IMR-90 (cell line): ENCODE data around the gene ROCK2. TPM values are rescaled to one million over a fixed set of nuclear protein-coding genes. Genes with fewer than 3 reads are reported as not detected.

Experiments used
- ATAC-seq: fragments of 200-7000 bp; cut with Tn5 transposase; 2 replicates; pipeline ENCODE4 v1.9.1; 2020; ENCODE audit warnings: low read depth, mild to moderate bottlenecking, moderate library complexity
- BruUV-seq: library from RNA; stranded (reverse); fragments of 400-500 nt; replicated peaks from 2 replicates; lab custom pipeline; 2021; lab: Mats Ljungman, UMichigan
- CTCF ChIA-PET: fragments of 300-600 bp; formaldehyde crosslinking; extraction: SDS; loops from one replicate; lab custom pipeline; 2021; ENCODE audit warnings: antibody characterized with exemption; lab: Yijun Ruan, JAX
- POLR2A ChIA-PET: fragments of 300-600 bp; sonication (Branson Sonifier 250); formaldehyde crosslinking; loops from one replicate; lab custom pipeline; 2022; ENCODE audit warnings: antibody characterized with exemption; ENCODE audit not compliant: unreplicated experiment; lab: Charles Lee
- DNase-seq: peaks from one replicate; pipeline ENCODE4 v3.0.0; 2013
- H2AFZ ChIP-seq: replicated peaks from 2 replicates; pipeline ENCODE3; 2013; ENCODE audit warnings: low read length, mild to moderate bottlenecking; ENCODE audit not compliant: poor library complexity
- H2AK5ac ChIP-seq: 2 replicates; pipeline ENCODE4 v1.6.1; 2013; ENCODE audit warnings: low read depth, low read length, inconsistent platforms
- H2AK9ac ChIP-seq: replicated peaks from 2 replicates; pipeline ENCODE3; 2013; ENCODE audit warnings: mild to moderate bottlenecking, low read depth, low read length, moderate library complexity; ENCODE audit not compliant: poor library complexity
- H2BK120ac ChIP-seq: 2 replicates; pipeline ENCODE4 v1.6.1; 2013; ENCODE audit warnings: low read depth, low read length, inconsistent platforms
- H2BK15ac ChIP-seq: 3 replicates; pipeline ENCODE4 v1.6.1; 2013; ENCODE audit warnings: low read depth, low read length, inconsistent platforms
- H2BK20ac ChIP-seq: 2 replicates; pipeline ENCODE4 v1.6.1; 2013; ENCODE audit warnings: low read depth, mild to moderate bottlenecking, inconsistent platforms, low read length, moderate library complexity
- H2BK5ac ChIP-seq: 2 replicates; pipeline ENCODE4 v1.6.1; 2013; ENCODE audit warnings: mild to moderate bottlenecking, low read depth, low read length, inconsistent platforms; ENCODE audit not compliant: poor library complexity, severe bottlenecking
- H3K14ac ChIP-seq: replicated peaks from 2 replicates; pipeline ENCODE4 v1.6.1; 2013; ENCODE audit warnings: low read depth, low read length, inconsistent platforms
- H3K18ac ChIP-seq: 2 replicates; pipeline ENCODE4 v1.6.1; 2013; ENCODE audit warnings: low read depth, low read length, control low read depth
- H3K23ac ChIP-seq: 2 replicates; pipeline ENCODE4 v1.6.1; 2013; ENCODE audit warnings: low read depth, low read length, inconsistent platforms
- H3K27ac ChIP-seq: 2 replicates; pipeline ENCODE4 v1.5.1; 2013; ENCODE audit warnings: mild to moderate bottlenecking, control low read depth, low read length; ENCODE audit not compliant: insufficient read depth
- H3K27me3 ChIP-seq: 2 replicates; pipeline ENCODE4 v1.6.1; 2013; ENCODE audit warnings: low read length; ENCODE audit not compliant: control insufficient read depth, insufficient read depth
- H3K36me3 ChIP-seq: 2 replicates; pipeline ENCODE4 v1.6.1; 2013; ENCODE audit warnings: low read length, mixed read lengths; ENCODE audit not compliant: control insufficient read depth, insufficient read depth
- H3K4ac ChIP-seq: 2 replicates; pipeline ENCODE4 v1.6.1; 2013; ENCODE audit warnings: low read depth, low read length, inconsistent platforms
- H3K4me1 ChIP-seq: 2 replicates; pipeline ENCODE4 v1.6.1; 2013; ENCODE audit warnings: low read length, mixed read lengths; ENCODE audit not compliant: control insufficient read depth, insufficient read depth
- H3K4me2 ChIP-seq: 2 replicates; pipeline ENCODE4 v1.6.1; 2013; ENCODE audit warnings: low read depth, mild to moderate bottlenecking, control low read depth, low read length, moderate library complexity
- H3K4me3 ChIP-seq: 2 replicates; pipeline ENCODE4 v1.5.1; 2013; ENCODE audit warnings: low read depth, mild to moderate bottlenecking, control low read depth, low read length, moderate library complexity; ENCODE audit not compliant: insufficient read depth
- H3K56ac ChIP-seq: 2 replicates; pipeline ENCODE4 v1.6.1; 2013; ENCODE audit warnings: low read length, inconsistent platforms; ENCODE audit not compliant: insufficient read depth; ENCODE audit errors: extremely low read depth
- H3K79me1 ChIP-seq, 2 experiments: 2 replicates each; pipeline ENCODE4 v1.6.1; 2013; ENCODE audit warnings: low read length in 2 of 2, inconsistent platforms in 1 of 2, low read depth in 1 of 2
- H3K9ac ChIP-seq: 2 replicates; pipeline ENCODE4 v1.6.1; 2013; ENCODE audit warnings: low read depth, low read length, control low read depth
- H3K9me1 ChIP-seq: 2 replicates; pipeline ENCODE4 v1.6.1; 2013; ENCODE audit warnings: low read length, inconsistent platforms; ENCODE audit not compliant: insufficient read depth
- H3K9me3 ChIP-seq: 2 replicates; pipeline ENCODE4 v1.6.1; 2013; ENCODE audit warnings: low read length; ENCODE audit not compliant: control insufficient read depth, insufficient read depth
- H4K20me1 ChIP-seq: 2 replicates; pipeline ENCODE4 v1.6.1; 2013; ENCODE audit warnings: low read length, inconsistent platforms; ENCODE audit not compliant: insufficient read depth
- H4K5ac ChIP-seq: 2 replicates; pipeline ENCODE4 v1.6.1; 2013; ENCODE audit warnings: mild to moderate bottlenecking, low read depth, low read length, control low read depth
- H4K8ac ChIP-seq, 2 experiments: 2 replicates each; pipeline ENCODE4 v1.6.1; 2013; ENCODE audit warnings: low read depth in 2 of 2, low read length in 2 of 2, control low read depth in 1 of 2, inconsistent platforms in 1 of 2
- H4K91ac ChIP-seq: 2 replicates; pipeline ENCODE4 v1.6.1; 2013; ENCODE audit warnings: low read depth, low read length, inconsistent platforms; ENCODE audit not compliant: insufficient read depth
- BHLHE40 ChIP-seq: fragments of 150-350 bp; IDR thresholded peaks from 2 replicates; pipeline ENCODE4 v1.6.1; 2016; ENCODE audit warnings: mild to moderate bottlenecking, low read depth, low read length
- CEBPB ChIP-seq: IDR thresholded peaks from 2 replicates; pipeline ENCODE4 v1.6.1; 2012; ENCODE audit warnings: low read depth, low read length, improper control_type of control experiment
- CHD1 ChIP-seq: IDR thresholded peaks from 2 replicates; pipeline ENCODE4 v1.6.1; 2012; ENCODE audit warnings: low read depth, low read length, improper control_type of control experiment
- CTCF ChIP-seq: conservative IDR thresholded peaks from 2 replicates; pipeline ENCODE4 v1.5.1; 2012; ENCODE audit warnings: mild to moderate bottlenecking, low read depth, low read length, improper control_type of control experiment
- FOS ChIP-seq: fragments of 150-350 bp; IDR thresholded peaks from 2 replicates; pipeline ENCODE4 v1.6.1; 2016; ENCODE audit warnings: low read depth, low read length
- MAFK ChIP-seq: IDR thresholded peaks from 2 replicates; pipeline ENCODE4 v1.6.1; 2012; ENCODE audit warnings: low read depth, low read length, improper control_type of control experiment
- MAZ ChIP-seq: IDR thresholded peaks from 2 replicates; pipeline ENCODE4 v1.6.1; 2012; ENCODE audit warnings: low read depth, mild to moderate bottlenecking, low read length, improper control_type of control experiment, moderate library complexity, borderline replicate concordance
- MXI1 ChIP-seq: IDR thresholded peaks from 2 replicates; pipeline ENCODE4 v1.6.1; 2012; ENCODE audit warnings: low read depth, mild to moderate bottlenecking, low read length, moderate library complexity, borderline replicate concordance
- NFE2L2 ChIP-seq: fragments of 150-350 bp; IDR thresholded peaks from 2 replicates; pipeline ENCODE4 v1.6.1; 2016; ENCODE audit warnings: low read depth, mild to moderate bottlenecking, low read length
- POLR2A ChIP-seq: IDR thresholded peaks from 2 replicates; pipeline ENCODE4 v1.6.1; 2012; ENCODE audit warnings: mild to moderate bottlenecking, low read depth, low read length
- RAD21 ChIP-seq: IDR thresholded peaks from 2 replicates; pipeline ENCODE4 v1.6.1; 2012; ENCODE audit warnings: low read length, improper control_type of control experiment
- RCOR1 ChIP-seq: IDR thresholded peaks from 2 replicates; pipeline ENCODE4 v1.6.1; 2012; ENCODE audit warnings: mild to moderate bottlenecking, low read length, improper control_type of control experiment; ENCODE audit not compliant: insufficient replicate concordance
- RFX5 ChIP-seq: IDR thresholded peaks from 2 replicates; pipeline ENCODE4 v1.8.0; 2012; ENCODE audit warnings: low read depth, mild to moderate bottlenecking, low read length, moderate library complexity
- SMC3 ChIP-seq: fragments of 150-350 bp; IDR thresholded peaks from 2 replicates; pipeline ENCODE4 v1.6.1; 2016; ENCODE audit warnings: low read depth, mild to moderate bottlenecking, antibody characterized with exemption, low read length, moderate library complexity
- USF2 ChIP-seq: fragments of 150-350 bp; IDR thresholded peaks from 2 replicates; pipeline ENCODE4 v1.6.1; 2017; ENCODE audit warnings: mild to moderate bottlenecking, antibody characterized with exemption, low read length, low read depth
- WGBS, 2 experiments: methylation state at CpG; one replicate each; pipeline versions ENCODE4 v1.1.5 to v1.1.7; 2013; ENCODE audit warnings: missing lambda C conversion rate in 2 of 2; ENCODE audit not compliant: insufficient read length in 1 of 2; ENCODE audit errors: extremely low coverage in 2 of 2; 5-methylcytosine and 5-hydroxymethylcytosine counted together
- dilution Hi-C: fragments of 300-500 bp; cut with HindIII; formaldehyde crosslinking; loops from one replicate; pipeline ENCODE4 v1.14.3; 2018; ENCODE audit warnings: low sequenced_read_pairs; ENCODE audit not compliant: unreplicated experiment
- in situ Hi-C: fragments of 300-500 bp; cut with MboI; formaldehyde crosslinking; loops from 3 replicates; pipeline ENCODE4 v1.14.3; 2019; ENCODE audit warnings: low sequenced_read_pairs, inconsistent platforms, mixed read lengths
- intact Hi-C: fragments of 100-400 bp; cut with micrococcal nuclease; formaldehyde crosslinking; loops from 2 replicates; pipeline ENCODE4 v1.10.0; 2022
- polyA plus RNA-seq, 3 experiments: library from polyadenylated mRNA; depleted of rRNA; stranded (reverse); fragments of >200 nt; gene quantifications; 2 replicates each; pipeline ENCODE4 v1.2.3, GENCODE V29; 2012; ENCODE audit warnings: low replicate concordance in 1 of 3
- total RNA-seq: library from RNA; depleted of rRNA; stranded (reverse); fragments of >200 nt; gene quantifications from 2 replicates; pipeline ENCODE4 v1.2.3, GENCODE V29; 2012
- TF ChIP-seq, protein P1 (sequence below): fragments of 150-350 bp; IDR thresholded peaks from 2 replicates; pipeline ENCODE4 v1.6.1; 2016; ENCODE audit warnings: low read depth, mild to moderate bottlenecking, low read length, moderate library complexity, borderline replicate concordance

The ROCK2 gene
- total and polyA plus RNA-seq, 2 of the 4 experiments (the other 2 are of a cell fraction): 9.0 to 28.3 TPM

GRCh38 chr2:11220445-11220844, 124.0 kb downstream of the ROCK2 start:
- Histone ChIP-seq H3K27me3 (no peaks in the 10 kb centered on the region), H3K18ac (no peak overlapping the region), H3K9me3 (no peaks in the 10 kb centered on the region), H3K56ac (no peak overlapping the region), H4K91ac (no peak overlapping the region), H3K4me2 (no peak overlapping the region), H4K5ac (no peak overlapping the region), H2BK5ac (no peak overlapping the region), H3K27ac (no peak overlapping the region), H2AK9ac (no peak overlapping the region), H3K9ac (no peak overlapping the region), H2BK120ac (no peak overlapping the region), H4K20me1 (peaks cover 4% of the 10 kb centered on the region), H3K4me1 (no peaks in the 10 kb centered on the region), H3K23ac (no peak overlapping the region), H3K4ac (no peak overlapping the region), H3K9me1 (no peaks in the 10 kb centered on the region; the same call in 1 of the 2 replicates), H3K36me3 (peaks cover 19% of the 10 kb centered on the region), H3K14ac (no peak overlapping the region), H2BK15ac (no peak overlapping the region), H2BK20ac (no peak overlapping the region), H4K8ac (no peak overlapping the region), H2AFZ (no peak overlapping the region), H2AK5ac (no peak overlapping the region), H3K4me3 (no peak overlapping the region), H3K79me1 (peaks cover 12 to 26% of the 10 kb centered on the region in 2 experiments; a peak in 3 of 4 replicates)
- ATAC-seq: no peak
- ChIA-PET POLR2A (no interaction called here), CTCF (no interaction called here)
- dilution Hi-C loops (no loop called here), intact Hi-C loops (no loop called here), in situ Hi-C loops (no loop called here)
- 100% methylated on average over 2 of the region's 2 CpGs; no CpG with 5 or more reads in 1 of the 2 experiments for WGBS, 2 experiments
- TF ChIP-seq SMC3 (no peak), RAD21 (no peak), CEBPB (no peak), NFE2L2 (no peak), POLR2A (no peak), MAZ (no peak), RFX5 (no peak), MAFK (no peak), FOS (no peak), MXI1 (no peak), USF2 (no peak), CTCF (no peak), RCOR1 (no peak), BHLHE40 (no peak), CHD1 (no peak)
- TF ChIP-seq, protein P1, sequence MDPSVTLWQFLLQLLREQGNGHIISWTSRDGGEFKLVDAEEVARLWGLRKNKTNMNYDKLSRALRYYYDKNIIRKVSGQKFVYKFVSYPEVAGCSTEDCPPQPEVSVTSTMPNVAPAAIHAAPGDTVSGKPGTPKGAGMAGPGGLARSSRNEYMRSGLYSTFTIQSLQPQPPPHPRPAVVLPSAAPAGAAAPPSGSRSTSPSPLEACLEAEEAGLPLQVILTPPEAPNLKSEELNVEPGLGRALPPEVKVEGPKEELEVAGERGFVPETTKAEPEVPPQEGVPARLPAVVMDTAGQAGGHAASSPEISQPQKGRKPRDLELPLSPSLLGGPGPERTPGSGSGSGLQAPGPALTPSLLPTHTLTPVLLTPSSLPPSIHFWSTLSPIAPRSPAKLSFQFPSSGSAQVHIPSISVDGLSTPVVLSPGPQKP: no peak
- BruUV-seq: no TSS peak
- DNase-seq: no peak
